HCT116 (cell line): ENCODE measurements around the gene CRYBB1. TPM values are rescaled to one million over a fixed set of nuclear protein-coding genes. Genes with fewer than 3 reads are reported as not detected.

Source experiments
- ATAC-seq: fragments of 200-7000 bp; cut with Tn5 transposase; 2 replicates; pipeline ENCODE4 v1.9.1; 2020; ENCODE audit warnings: mild to moderate bottlenecking, moderate library complexity
- BruUV-seq: library from RNA; stranded (reverse); fragments of 400-500 nt; replicated peaks from 2 replicates; lab custom pipeline; 2021; lab: Mats Ljungman, UMichigan
- CTCF ChIA-PET: fragments of 300-600 bp; sonication (Branson Sonifier 250); formaldehyde crosslinking; loops from one replicate; lab custom pipeline; 2021; ENCODE audit warnings: antibody characterized with exemption; lab: Charles Lee
- POLR2A ChIA-PET: fragments of 300-600, 350-600 bp; sonication (Branson Sonifier 250); formaldehyde crosslinking; loops from one replicate; lab custom pipeline; 2021; ENCODE audit warnings: antibody characterized with exemption; lab: Charles Lee
- RAD21 ChIA-PET, 2 experiments: fragments of 300-600 bp; sonication (Branson Sonifier 250); formaldehyde crosslinking; loops; one replicate each; lab custom pipeline; 2023; ENCODE audit warnings: low total read pairs in 2 of 2; ENCODE audit not compliant: uncharacterized antibody in 2 of 2, unreplicated experiment in 2 of 2, low non-redundant PET in 1 of 2; lab: Charles Lee
- DNase-seq: peaks from one replicate; pipeline ENCODE4 v3.0.0-alpha.2; 2010; ENCODE audit warnings: low read depth, low spot score
- H2AFZ ChIP-seq: fragments of 200-600 bp; shearing (Covaris generic), sonication (generic); 2 replicates; pipeline ENCODE4 v1.6.1; 2017; ENCODE audit warnings: low read depth, mixed run types, mixed read lengths, antibody characterized with exemption, low read length; ENCODE audit not compliant: poor library complexity, severe bottlenecking
- H3K27ac ChIP-seq: 2 replicates; pipeline ENCODE4 v1.5.1; 2012; ENCODE audit warnings: low read depth, low read length
- H3K27me3 ChIP-seq: fragments of 200-600 bp; sonication (generic); 2 replicates; pipeline ENCODE4 v1.6.1; 2016; ENCODE audit warnings: mixed run types, low read length, mixed read lengths; ENCODE audit not compliant: insufficient read depth
- H3K36me3 ChIP-seq, 2 experiments: fragments of 200-500 bp in 1 of 2; fragments of 200-600 bp in 1 of 2; sonication (Bioruptor generic) in 1 of 2; sonication (generic) in 1 of 2; 2 replicates each; pipeline versions ENCODE4 v1.5.1 to v1.6.1; 2014 to 2016; ENCODE audit warnings: low read length in 2 of 2, inconsistent platforms in 1 of 2, mixed read lengths in 1 of 2, mixed run types in 1 of 2; ENCODE audit not compliant: insufficient read depth in 2 of 2, control insufficient read depth in 1 of 2
- H3K4me1 ChIP-seq, 2 experiments: fragments of 200-600 bp in 1 of 2; sonication (generic) in 1 of 2; 2 replicates each; pipeline versions ENCODE4 v1.5.1 to v1.6.1; 2012 to 2017; ENCODE audit warnings: low read length in 2 of 2, inconsistent platforms in 1 of 2, mild to moderate bottlenecking in 1 of 2, mixed read lengths in 1 of 2, mixed run types in 1 of 2, moderate library complexity in 1 of 2; ENCODE audit not compliant: insufficient read depth in 2 of 2, control insufficient read depth in 1 of 2
- H3K4me2 ChIP-seq: fragments of 200-600 bp; sonication (generic); 2 replicates; pipeline ENCODE4 v1.6.1; 2017; ENCODE audit warnings: mixed run types, low read length, mixed read lengths
- H3K4me3 ChIP-seq, 2 experiments: fragments of 200-600 bp in 1 of 2; sonication (generic) in 1 of 2; replicated peaks in 1 of 2; 2 replicates each; pipeline ENCODE4 v1.5.1; 2011 to 2016; ENCODE audit warnings: low read length in 2 of 2, control low read depth in 1 of 2, low read depth in 1 of 2, mild to moderate bottlenecking in 1 of 2, mixed read lengths in 1 of 2, mixed run types in 1 of 2
- H3K79me2 ChIP-seq: fragments of 200-600 bp; sonication (generic); 2 replicates; pipeline ENCODE4 v1.6.1; 2017; ENCODE audit warnings: mild to moderate bottlenecking, mixed run types, low read length, moderate library complexity, mixed read lengths; ENCODE audit not compliant: insufficient read depth
- H3K9ac ChIP-seq: fragments of 200-600 bp; sonication (generic); 2 replicates; pipeline ENCODE4 v1.6.1; 2016; ENCODE audit warnings: low read length, mixed read lengths
- H3K9me2 ChIP-seq: fragments of 200-600 bp; sonication (generic), shearing (Covaris generic); 2 replicates; pipeline ENCODE4 v1.6.1; 2017; ENCODE audit warnings: mixed run types, mild to moderate bottlenecking, moderate library complexity; ENCODE audit not compliant: insufficient read depth
- H3K9me3 ChIP-seq, 2 experiments: fragments of 200-500 bp in 1 of 2; fragments of 200-600 bp in 1 of 2; sonication (Bioruptor generic) in 1 of 2; sonication (generic) in 1 of 2; 2 replicates each; pipeline ENCODE4 v1.6.1; 2014 to 2017; ENCODE audit warnings: low read length in 2 of 2, mixed read lengths in 2 of 2, inconsistent platforms in 1 of 2, low read depth in 1 of 2, mild to moderate bottlenecking in 1 of 2, mixed run types in 1 of 2, moderate library complexity in 1 of 2; ENCODE audit not compliant: control insufficient read depth in 1 of 2, insufficient read depth in 1 of 2
- H4K20me1 ChIP-seq: fragments of 200-600 bp; sonication (generic), shearing (Covaris generic); 2 replicates; pipeline ENCODE4 v1.6.1; 2017; ENCODE audit warnings: mixed run types, mild to moderate bottlenecking, moderate library complexity; ENCODE audit not compliant: insufficient read depth
- CEBPB ChIP-seq: IDR thresholded peaks from 2 replicates; pipeline ENCODE4 v1.6.1; 2012; ENCODE audit warnings: low read depth
- ELF1 ChIP-seq: IDR thresholded peaks from 2 replicates; pipeline ENCODE4 v1.6.1; 2012; ENCODE audit warnings: low read depth, borderline replicate concordance
- EZH2 ChIP-seq: fragments of 200-600 bp; sonication (generic); IDR thresholded peaks from 2 replicates; pipeline ENCODE4 v1.6.1; 2017; ENCODE audit warnings: antibody characterized with exemption, mixed run types
- FOSL1 ChIP-seq: IDR thresholded peaks from 2 replicates; pipeline ENCODE4 v1.6.1; 2012; ENCODE audit warnings: low read depth
- JUND ChIP-seq: IDR thresholded peaks from 2 replicates; pipeline ENCODE4 v1.6.1; 2012
- POLR2A ChIP-seq: IDR thresholded peaks from 2 replicates; pipeline ENCODE4 v1.7.0; 2011; ENCODE audit warnings: borderline replicate concordance; ENCODE audit not compliant: insufficient read depth, insufficient read length; ENCODE audit errors: extremely low read depth
- SP1 ChIP-seq: IDR thresholded peaks from 2 replicates; pipeline ENCODE4 v1.6.1; 2012; ENCODE audit warnings: low read depth
- SRF ChIP-seq: IDR thresholded peaks from 2 replicates; pipeline ENCODE4 v1.6.1; 2012; ENCODE audit warnings: low read depth
- TCF7L2 ChIP-seq: IDR thresholded peaks from 2 replicates; pipeline ENCODE4 v1.7.0; 2011; ENCODE audit warnings: borderline replicate concordance, inconsistent platforms; ENCODE audit not compliant: insufficient read depth, insufficient read length; ENCODE audit errors: extremely low read depth
- YY1 ChIP-seq: IDR thresholded peaks from 2 replicates; pipeline ENCODE4 v1.6.1; 2011; ENCODE audit warnings: low read length, low read depth, moderate library complexity, mild to moderate bottlenecking; ENCODE audit not compliant: insufficient replicate concordance; ENCODE audit errors: extremely low read depth
- intact Hi-C: fragments of 100-400 bp; cut with micrococcal nuclease; formaldehyde crosslinking; loops from 2 replicates; pipeline ENCODE4 v1.10.0; 2022
- total RNA-seq: library from RNA; stranded (reverse); gene quantifications from one replicate; pipeline ENCODE4 v1.2.1, GENCODE V29; 2021; ENCODE audit not compliant: unreplicated experiment
- TF ChIP-seq, protein P1 (sequence below): IDR thresholded peaks from 2 replicates; pipeline ENCODE4 v1.6.1; 2012
- TF ChIP-seq, protein P2 (sequence below): IDR thresholded peaks from 2 replicates; pipeline ENCODE4 v1.6.1; 2012; ENCODE audit warnings: low read depth
- TF ChIP-seq, protein P3 (sequence below), 3 experiments: fragments of 200-600 bp in 1 of 3; sonication (generic) in 1 of 3; IDR thresholded peaks in 2 of 3; conservative IDR thresholded peaks in 1 of 3; 2 replicates each; pipeline ENCODE4 v1.5.1; 2012 to 2017; ENCODE audit warnings: low read depth in 2 of 3, low read length in 2 of 3, antibody characterized with exemption in 1 of 3, borderline replicate concordance in 1 of 3, control low read depth in 1 of 3, mild to moderate bottlenecking in 1 of 3, mixed read lengths in 1 of 3, mixed run types in 1 of 3, moderate library complexity in 1 of 3; ENCODE audit not compliant: insufficient read depth in 1 of 3
- TF ChIP-seq, protein P4 (sequence below): IDR thresholded peaks from 2 replicates; pipeline ENCODE4 v1.6.1; 2011; ENCODE audit warnings: mild to moderate bottlenecking, low read length, moderate library complexity; ENCODE audit not compliant: insufficient replicate concordance; ENCODE audit errors: extremely low read depth

The CRYBB1 gene
- total RNA-seq, 1 experiment from 2014 or later = not detected

DNA sequence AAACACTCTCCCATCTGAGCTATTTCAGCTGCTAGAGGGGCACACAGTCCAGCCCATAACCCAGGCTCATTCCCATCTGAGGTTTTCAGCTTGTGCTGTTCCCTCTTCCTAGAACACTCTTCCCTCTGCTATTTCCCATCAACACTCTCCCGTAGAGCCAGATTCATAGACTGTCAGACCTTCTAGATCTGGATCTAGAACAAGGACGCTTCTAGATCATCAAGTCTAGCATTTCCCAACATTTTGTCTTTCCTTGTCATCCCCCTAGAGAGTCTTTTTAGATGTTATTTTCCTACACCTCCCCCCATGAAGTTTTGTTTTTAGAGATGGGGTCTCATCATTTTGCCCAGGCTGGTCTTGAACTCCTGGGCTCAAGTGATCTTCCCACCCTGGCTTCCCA, 17.3 kb upstream of the CRYBB1 start:
- Histone ChIP-seq H2AFZ (no peak overlapping the region), H3K9me3 (no peaks in the 10 kb centered on the region), H3K27me3 (0 out of 2 replicates have a peak, but pooled peaks cover 4% of the 10 kb centered on the region)
- POLR2A ChIA-PET = no interaction called here
- TF ChIP-seq EZH2 (no peak), TCF7L2 (no peak), SP1 (no peak), YY1 (no peak), SRF (no peak)
- TF ChIP-seq, protein P1, sequence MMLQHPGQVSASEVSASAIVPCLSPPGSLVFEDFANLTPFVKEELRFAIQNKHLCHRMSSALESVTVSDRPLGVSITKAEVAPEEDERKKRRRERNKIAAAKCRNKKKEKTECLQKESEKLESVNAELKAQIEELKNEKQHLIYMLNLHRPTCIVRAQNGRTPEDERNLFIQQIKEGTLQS = no peak
- TF ChIP-seq, all 23 proteins: peak for 0
- Histone ChIP-seq H3K4me2 (no peak overlapping the region), H3K79me2 (no peaks in the 10 kb centered on the region), H3K27ac (no peak overlapping the region), H3K4me3 (no peak overlapping the region), H3K36me3 (no peaks in the 10 kb centered on the region), H3K9ac (no peak overlapping the region), H4K20me1 (no peaks in the 10 kb centered on the region), H3K9me2 (no peaks in the 10 kb centered on the region), H3K4me1 (no peaks in the 10 kb centered on the region)
- ATAC-seq = no peak
- DNase-seq = no peak
- intact Hi-C loops = no loop called here
- BruUV-seq = no TSS peak
- RAD21 ChIA-PET = no interaction called here
- CTCF ChIA-PET = no interaction called here

DNA sequence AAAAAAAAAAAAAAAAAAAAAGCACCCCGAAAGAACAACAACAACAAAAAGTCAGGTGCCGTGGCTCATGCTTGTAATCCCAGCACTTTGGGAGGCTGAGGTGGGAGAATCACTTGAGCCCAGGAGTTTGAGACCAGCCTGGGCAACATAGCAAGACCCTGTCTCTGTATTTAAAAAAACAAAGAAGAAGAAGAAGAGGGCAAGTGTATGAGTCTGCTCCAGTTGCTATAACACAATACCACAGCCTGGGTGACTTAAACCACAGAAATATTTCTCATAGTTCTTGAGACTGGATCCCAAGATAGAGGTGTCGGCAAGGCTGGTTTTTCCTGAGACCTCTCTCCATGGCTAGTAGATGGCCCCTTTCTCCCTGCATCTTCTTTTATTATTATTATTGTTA, 16.4 kb upstream of the CRYBB1 start:
- Histone ChIP-seq H3K9me3 (no peaks in the 10 kb centered on the region), H3K4me3 (no peak overlapping the region), H3K27me3 (0 out of 2 replicates have a peak, but pooled peaks cover 4% of the 10 kb centered on the region), H3K4me2 (no peak overlapping the region), H3K9me2 (no peaks in the 10 kb centered on the region), H3K4me1 (no peaks in the 10 kb centered on the region), H4K20me1 (no peaks in the 10 kb centered on the region), H3K79me2 (no peaks in the 10 kb centered on the region), H3K9ac (no peak overlapping the region), H3K27ac (no peak overlapping the region), H3K36me3 (no peaks in the 10 kb centered on the region), H2AFZ (no peak overlapping the region)
- ChIA-PET CTCF (no interaction called here), RAD21 (no interaction called here), POLR2A (no interaction called here)
- intact Hi-C loops = no loop called here
- ATAC-seq (no peak), DNase-seq (no peak)
- BruUV-seq = no TSS peak
- TF ChIP-seq JUND (no peak), EZH2 (no peak), ELF1 (no peak), SP1 (no peak), CEBPB (no peak), POLR2A (no peak), FOSL1 (no peak)
- TF ChIP-seq, protein P2, sequence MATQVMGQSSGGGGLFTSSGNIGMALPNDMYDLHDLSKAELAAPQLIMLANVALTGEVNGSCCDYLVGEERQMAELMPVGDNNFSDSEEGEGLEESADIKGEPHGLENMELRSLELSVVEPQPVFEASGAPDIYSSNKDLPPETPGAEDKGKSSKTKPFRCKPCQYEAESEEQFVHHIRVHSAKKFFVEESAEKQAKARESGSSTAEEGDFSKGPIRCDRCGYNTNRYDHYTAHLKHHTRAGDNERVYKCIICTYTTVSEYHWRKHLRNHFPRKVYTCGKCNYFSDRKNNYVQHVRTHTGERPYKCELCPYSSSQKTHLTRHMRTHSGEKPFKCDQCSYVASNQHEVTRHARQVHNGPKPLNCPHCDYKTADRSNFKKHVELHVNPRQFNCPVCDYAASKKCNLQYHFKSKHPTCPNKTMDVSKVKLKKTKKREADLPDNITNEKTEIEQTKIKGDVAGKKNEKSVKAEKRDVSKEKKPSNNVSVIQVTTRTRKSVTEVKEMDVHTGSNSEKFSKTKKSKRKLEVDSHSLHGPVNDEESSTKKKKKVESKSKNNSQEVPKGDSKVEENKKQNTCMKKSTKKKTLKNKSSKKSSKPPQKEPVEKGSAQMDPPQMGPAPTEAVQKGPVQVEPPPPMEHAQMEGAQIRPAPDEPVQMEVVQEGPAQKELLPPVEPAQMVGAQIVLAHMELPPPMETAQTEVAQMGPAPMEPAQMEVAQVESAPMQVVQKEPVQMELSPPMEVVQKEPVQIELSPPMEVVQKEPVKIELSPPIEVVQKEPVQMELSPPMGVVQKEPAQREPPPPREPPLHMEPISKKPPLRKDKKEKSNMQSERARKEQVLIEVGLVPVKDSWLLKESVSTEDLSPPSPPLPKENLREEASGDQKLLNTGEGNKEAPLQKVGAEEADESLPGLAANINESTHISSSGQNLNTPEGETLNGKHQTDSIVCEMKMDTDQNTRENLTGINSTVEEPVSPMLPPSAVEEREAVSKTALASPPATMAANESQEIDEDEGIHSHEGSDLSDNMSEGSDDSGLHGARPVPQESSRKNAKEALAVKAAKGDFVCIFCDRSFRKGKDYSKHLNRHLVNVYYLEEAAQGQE = no peak
- TF ChIP-seq, protein P3, sequence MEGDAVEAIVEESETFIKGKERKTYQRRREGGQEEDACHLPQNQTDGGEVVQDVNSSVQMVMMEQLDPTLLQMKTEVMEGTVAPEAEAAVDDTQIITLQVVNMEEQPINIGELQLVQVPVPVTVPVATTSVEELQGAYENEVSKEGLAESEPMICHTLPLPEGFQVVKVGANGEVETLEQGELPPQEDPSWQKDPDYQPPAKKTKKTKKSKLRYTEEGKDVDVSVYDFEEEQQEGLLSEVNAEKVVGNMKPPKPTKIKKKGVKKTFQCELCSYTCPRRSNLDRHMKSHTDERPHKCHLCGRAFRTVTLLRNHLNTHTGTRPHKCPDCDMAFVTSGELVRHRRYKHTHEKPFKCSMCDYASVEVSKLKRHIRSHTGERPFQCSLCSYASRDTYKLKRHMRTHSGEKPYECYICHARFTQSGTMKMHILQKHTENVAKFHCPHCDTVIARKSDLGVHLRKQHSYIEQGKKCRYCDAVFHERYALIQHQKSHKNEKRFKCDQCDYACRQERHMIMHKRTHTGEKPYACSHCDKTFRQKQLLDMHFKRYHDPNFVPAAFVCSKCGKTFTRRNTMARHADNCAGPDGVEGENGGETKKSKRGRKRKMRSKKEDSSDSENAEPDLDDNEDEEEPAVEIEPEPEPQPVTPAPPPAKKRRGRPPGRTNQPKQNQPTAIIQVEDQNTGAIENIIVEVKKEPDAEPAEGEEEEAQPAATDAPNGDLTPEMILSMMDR (IDR thresholded peaks at IDR 0.05 in 2 of 3, conservative IDR thresholded peaks at IDR 0.05 in 1 of 3; ENCODE audit: borderline replicate concordance in 1 of 3, insufficient read depth in 1 of 3, low read depth in 2 of 3, low read length in 2 of 3) = no peak
- TF ChIP-seq, protein P4, sequence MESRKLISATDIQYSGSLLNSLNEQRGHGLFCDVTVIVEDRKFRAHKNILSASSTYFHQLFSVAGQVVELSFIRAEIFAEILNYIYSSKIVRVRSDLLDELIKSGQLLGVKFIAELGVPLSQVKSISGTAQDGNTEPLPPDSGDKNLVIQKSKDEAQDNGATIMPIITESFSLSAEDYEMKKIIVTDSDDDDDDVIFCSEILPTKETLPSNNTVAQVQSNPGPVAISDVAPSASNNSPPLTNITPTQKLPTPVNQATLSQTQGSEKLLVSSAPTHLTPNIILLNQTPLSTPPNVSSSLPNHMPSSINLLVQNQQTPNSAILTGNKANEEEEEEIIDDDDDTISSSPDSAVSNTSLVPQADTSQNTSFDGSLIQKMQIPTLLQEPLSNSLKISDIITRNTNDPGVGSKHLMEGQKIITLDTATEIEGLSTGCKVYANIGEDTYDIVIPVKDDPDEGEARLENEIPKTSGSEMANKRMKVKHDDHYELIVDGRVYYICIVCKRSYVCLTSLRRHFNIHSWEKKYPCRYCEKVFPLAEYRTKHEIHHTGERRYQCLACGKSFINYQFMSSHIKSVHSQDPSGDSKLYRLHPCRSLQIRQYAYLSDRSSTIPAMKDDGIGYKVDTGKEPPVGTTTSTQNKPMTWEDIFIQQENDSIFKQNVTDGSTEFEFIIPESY = no peak
